CD4-positive, CD25-positive, alpha-beta regulatory T cell (primary cell): Measurements from ENCODE around the gene SPATA25. TPM values are rescaled to one million over a fixed set of nuclear protein-coding genes. Genes with fewer than 3 reads are reported as not detected.
"Not testable (repeated sequence)": the region's sequence is repeated elsewhere in the genome, so short reads cannot be mapped to it uniquely, and the experiment has no call there.

ENCODE experiments used
- ATAC-seq, 2 donors: fragments of 150-1000 bp; cut with Tn5 transposase; one replicate each; pipeline ENCODE4 v1.10.0; 2021; ENCODE audit warnings: low read depth in 2 of 2, moderate number of reproducible peaks in 2 of 2, moderate library complexity in 1 of 2
- DNase-seq, 3 donors: peaks; one replicate each; pipeline versions ENCODE4 v3.0.0 to v3.0.0-alpha.2; 2012 to 2022; ENCODE audit warnings: mixed read lengths in 1 of 3
- H3K27ac ChIP-seq: one replicate; pipeline ENCODE4 v1.7.0; 2013; ENCODE audit warnings: mild to moderate bottlenecking, low read length; ENCODE audit not compliant: insufficient read depth, poor library complexity, severe bottlenecking
- H3K27me3 ChIP-seq: one replicate; pipeline ENCODE4 v1.7.0; 2013; ENCODE audit warnings: low read length; ENCODE audit not compliant: control insufficient read depth, insufficient read depth
- H3K36me3 ChIP-seq: one replicate; pipeline ENCODE4 v1.7.0; 2013; ENCODE audit warnings: mild to moderate bottlenecking, low read length, moderate library complexity; ENCODE audit not compliant: control insufficient read depth, insufficient read depth
- H3K4me1 ChIP-seq: 2 replicates; pipeline ENCODE4 v1.7.0; 2013; ENCODE audit warnings: mild to moderate bottlenecking, low read length; ENCODE audit not compliant: insufficient read depth, control insufficient read depth, poor library complexity, severe bottlenecking
- H3K4me3 ChIP-seq: one replicate; pipeline ENCODE4 v1.7.0; 2013; ENCODE audit warnings: low read depth, mild to moderate bottlenecking, low read length, moderate library complexity
- H3K9me3 ChIP-seq, 2 experiments: 1 replicate in 1 of 2; 2 replicates in 1 of 2; pipeline ENCODE4 v1.7.0; 2013; ENCODE audit warnings: low read length in 2 of 2, mild to moderate bottlenecking in 1 of 2, moderate library complexity in 1 of 2; ENCODE audit not compliant: control insufficient read depth in 2 of 2
- H3K27ac Mint-ChIP-seq, 3 donors: one replicate each; pipeline ENCODE4 v1.8.0; 2020 to 2022; ENCODE audit warnings: mild to moderate bottlenecking in 3 of 3, mixed read lengths in 3 of 3, moderate library complexity in 2 of 3
- H3K27me3 Mint-ChIP-seq: one replicate; pipeline ENCODE4 v1.8.0; 2022; ENCODE audit warnings: mild to moderate bottlenecking, mixed read lengths
- H3K36me3 Mint-ChIP-seq: one replicate; pipeline ENCODE4 v1.8.0; 2020; ENCODE audit warnings: mixed read lengths
- H3K4me1 Mint-ChIP-seq, 4 donors: one replicate each; pipeline ENCODE4 v1.8.0; 2020 to 2022; ENCODE audit warnings: mixed read lengths in 4 of 4, mild to moderate bottlenecking in 1 of 4
- H3K4me3 Mint-ChIP-seq, 4 donors: one replicate each; pipeline ENCODE4 v1.8.0; 2020 to 2022; ENCODE audit warnings: mild to moderate bottlenecking in 4 of 4, mixed read lengths in 4 of 4, moderate library complexity in 3 of 4
- H3K9me3 Mint-ChIP-seq, 7 donors: one replicate each; pipeline ENCODE4 v1.8.0; 2020 to 2022; ENCODE audit warnings: mixed read lengths in 7 of 7, mild to moderate bottlenecking in 3 of 7, moderate library complexity in 2 of 7
- polyA plus RNA-seq, 4 donors: library from polyadenylated mRNA; unstranded; fragments of 300-500 nt; fragmentation: Illumina TruSeq; gene quantifications; one replicate each; pipeline ENCODE4 v1.2.3, GENCODE V29; 2021
- total RNA-seq: library from RNA; stranded (reverse); gene quantifications from one replicate; pipeline ENCODE4 v1.2.3, GENCODE V29; 2022

SPATA25 gene
- total and polyA plus RNA-seq, 5 donors from 2014 or later = 0.54 TPM; not detected in 4

DNA sequence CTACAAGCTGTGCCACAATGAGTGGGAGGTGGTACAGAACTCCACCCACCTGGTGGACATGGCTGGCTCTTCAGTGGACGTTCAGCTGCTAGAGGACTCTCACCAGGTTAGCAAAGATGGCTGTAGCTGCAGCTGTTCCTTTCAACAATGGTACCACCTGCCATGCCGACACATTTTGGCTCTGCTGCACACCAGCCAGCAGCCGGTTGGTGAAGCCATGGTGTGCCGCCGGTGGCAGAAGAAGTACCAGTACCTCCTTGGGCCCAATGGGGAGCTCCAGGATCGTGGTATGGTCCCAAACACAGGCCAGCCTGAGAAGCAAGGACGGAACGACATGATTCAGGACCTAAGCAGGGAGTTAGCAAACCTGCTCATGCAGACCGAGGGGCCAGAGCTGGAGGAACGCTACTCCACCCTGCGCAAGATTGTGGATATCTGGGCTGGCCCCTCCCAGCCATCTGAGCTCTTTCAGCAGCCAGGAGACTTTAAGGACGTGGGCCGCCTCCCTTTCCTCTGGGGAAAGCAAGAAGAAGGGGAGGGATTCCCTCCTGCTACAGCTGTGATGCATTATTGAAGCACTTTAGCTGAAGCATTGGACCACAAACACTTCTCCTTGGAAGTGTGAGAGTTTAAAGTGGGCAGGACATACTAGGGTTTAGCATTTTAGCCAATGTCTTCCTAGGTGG is 9.2 kb downstream of the SPATA25 start:
- H3K4me3 Mint-ChIP-seq = no peak overlapping the region
- peaks cover 8% of the 10 kb centered on the region for H3K36me3 Mint-ChIP-seq
- no peaks in the 10 kb centered on the region for H3K27me3 Mint-ChIP-seq
- H3K4me1 Mint-ChIP-seq = peaks cover 17 to 24% (median 22%) of the 10 kb centered on the region in 4 donors
- no peak for DNase-seq
- Histone ChIP-seq H3K4me3 (no peak overlapping the region), H3K27me3 (no peaks in the 10 kb centered on the region), H3K9me3 (no peaks in the 10 kb centered on the region), H3K27ac (no peak overlapping the region), H3K36me3 (peaks cover 21% of the 10 kb centered on the region), H3K4me1 (peaks cover 13% of the 10 kb centered on the region)
- H3K27ac Mint-ChIP-seq = no peak overlapping the region
- no peaks in the 10 kb centered on the region for H3K9me3 Mint-ChIP-seq
- no peak for ATAC-seq

- H3K36me3 Mint-ChIP-seq = no peaks in the 10 kb centered on the region
- DNase-seq (no peak), ATAC-seq (no peak)
- no peaks in the 10 kb centered on the region for H3K27me3 Mint-ChIP-seq
- Histone ChIP-seq H3K4me1 (no peaks in the 10 kb centered on the region), H3K9me3 (no peaks in the 10 kb centered on the region), H3K36me3 (peaks cover 14% of the 10 kb centered on the region), H3K27ac (no peak overlapping the region), H3K27me3 (no peaks in the 10 kb centered on the region), H3K4me3 (no peak overlapping the region)
- no peak overlapping the region for H3K27ac Mint-ChIP-seq
- peaks cover 0 to 9% (median 1%) of the 10 kb centered on the region in 4 donors for H3K4me1 Mint-ChIP-seq
- H3K4me3 Mint-ChIP-seq = no peak overlapping the region
- no peaks in the 10 kb centered on the region for H3K9me3 Mint-ChIP-seq
These were observed 12.8 kb downstream of the SPATA25 start for GRCh38 chr20:45874576-45874975.

- H3K4me3 Mint-ChIP-seq, H3K4me1 Mint-ChIP-seq, H3K27ac ChIP-seq, H3K36me3 Mint-ChIP-seq, H3K27ac Mint-ChIP-seq, H3K27me3 Mint-ChIP-seq, H3K4me1 ChIP-seq, H3K4me3 ChIP-seq, H3K9me3 Mint-ChIP-seq, DNase-seq, ATAC-seq, H3K9me3 ChIP-seq, H3K27me3 ChIP-seq: not testable (repeated sequence)
- H3K36me3 ChIP-seq = peaks cover 14% of the 10 kb centered on the region
These were observed 13.3 kb downstream of the SPATA25 start for GRCh38 chr20:45874104-45874481.

- ATAC-seq (no peak), DNase-seq (no peak)
- H3K27ac Mint-ChIP-seq = no peak overlapping the region
- no peak overlapping the region for H3K27ac ChIP-seq
- no peak overlapping the region for H3K4me3 Mint-ChIP-seq
- H3K36me3 ChIP-seq = peaks cover 14% of the 10 kb centered on the region
- peaks cover 0 to 9% (median 1%) of the 10 kb centered on the region in 4 donors for H3K4me1 Mint-ChIP-seq
- H3K36me3 Mint-ChIP-seq = no peaks in the 10 kb centered on the region
- H3K4me1 ChIP-seq = no peaks in the 10 kb centered on the region
- H3K27me3 Mint-ChIP-seq = no peaks in the 10 kb centered on the region
- H3K9me3 ChIP-seq = no peaks in the 10 kb centered on the region
- H3K4me3 ChIP-seq = no peak overlapping the region
- no peaks in the 10 kb centered on the region for H3K9me3 Mint-ChIP-seq
- H3K27me3 ChIP-seq = no peaks in the 10 kb centered on the region
These were observed 13.9 kb downstream of the SPATA25 start for GRCh38 chr20:45873409-45874103.

GRCh38 chr20:45872626-45873025 is 14.8 kb downstream of the SPATA25 start:
- Mint-ChIP-seq H3K9me3 (no peaks in the 10 kb centered on the region), H3K27me3 (no peaks in the 10 kb centered on the region), H3K27ac (no peak overlapping the region), H3K4me3 (no peak overlapping the region), H3K4me1 (peaks cover 2 to 9% (median 6%) of the 10 kb centered on the region in 4 donors), H3K36me3 (peaks cover 5% of the 10 kb centered on the region)
- DNase-seq = no peak
- Histone ChIP-seq H3K9me3 (no peaks in the 10 kb centered on the region), H3K36me3 (peaks cover 8% of the 10 kb centered on the region), H3K27me3 (no peaks in the 10 kb centered on the region), H3K4me3 (no peak overlapping the region), H3K27ac (no peak overlapping the region), H3K4me1 (no peaks in the 10 kb centered on the region)
- no peak for ATAC-seq

DNA sequence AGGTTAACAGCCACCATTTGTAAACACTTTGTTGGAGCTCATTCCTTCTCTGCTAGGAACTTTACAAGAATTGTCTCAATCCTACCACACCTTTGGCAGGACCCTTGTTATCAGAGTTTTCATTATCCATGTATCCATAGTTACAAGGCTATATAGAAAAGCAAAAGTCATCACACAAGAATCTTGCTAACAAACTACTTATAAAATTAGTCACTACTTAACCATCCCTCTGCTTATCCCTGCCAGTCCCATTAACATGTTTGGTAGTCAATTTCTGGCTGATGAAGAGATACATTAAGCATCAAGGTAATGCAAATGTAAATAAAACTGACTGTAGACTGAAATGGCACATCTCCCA is 19.6 kb downstream of the SPATA25 start:
- H3K4me1 ChIP-seq = no peaks in the 10 kb centered on the region
- Mint-ChIP-seq H3K4me1 (peaks cover 2 to 17% (median 6%) of the 10 kb centered on the region in 4 donors), H3K27me3 (no peaks in the 10 kb centered on the region), H3K9me3 (no peaks in the 10 kb centered on the region), H3K4me3 (no peak overlapping the region), H3K27ac (no peak overlapping the region), H3K36me3 (peaks cover 9% of the 10 kb centered on the region)
- no peaks in the 10 kb centered on the region for H3K27me3 ChIP-seq
- no peaks in the 10 kb centered on the region for H3K36me3 ChIP-seq
- no peaks in the 10 kb centered on the region for H3K9me3 ChIP-seq
- DNase-seq (no peak), ATAC-seq (no peak)
- no peak overlapping the region for H3K27ac ChIP-seq
- H3K4me3 ChIP-seq = no peak overlapping the region

- no peaks in the 10 kb centered on the region for H3K27me3 ChIP-seq
- Mint-ChIP-seq H3K9me3 (no peaks in the 10 kb centered on the region), H3K27me3 (no peaks in the 10 kb centered on the region), H3K4me3 (no peak overlapping the region), H3K4me1 (peaks cover 2 to 17% (median 6%) of the 10 kb centered on the region in 4 donors), H3K36me3 (peaks cover 9% of the 10 kb centered on the region), H3K27ac (no peak overlapping the region)
- DNase-seq (no peak), ATAC-seq (no peak)
- H3K4me3 ChIP-seq = no peak overlapping the region
- H3K4me1 ChIP-seq = no peaks in the 10 kb centered on the region
- no peaks in the 10 kb centered on the region for H3K36me3 ChIP-seq
- H3K9me3 ChIP-seq = no peaks in the 10 kb centered on the region
- no peak overlapping the region for H3K27ac ChIP-seq
These were observed 20.1 kb downstream of the SPATA25 start for GRCh38 chr20:45867136-45867818.
